Activated T-helper 17 cell treated with anti-CD3 and anti-CD28 coated beads, Interleukin-2, amount 50 U/mL, for 72 hours (primary cell): ENCODE results near the gene SUCLG2. TPM values are rescaled to one million over a fixed set of nuclear protein-coding genes. Genes with fewer than 3 reads are reported as not detected.

Experiments
- ATAC-seq: fragments of 150-1000 bp; cut with Tn5 transposase; replicated peaks from 2 replicates; pipeline ENCODE4 v1.10.0; 2021; ENCODE audit warnings: mild to moderate bottlenecking, moderate library complexity
- H3K27ac Mint-ChIP-seq: one replicate; pipeline ENCODE4 v1.8.0; 2022; ENCODE audit warnings: mixed read lengths
- H3K27me3 Mint-ChIP-seq: one replicate; pipeline ENCODE4 v1.8.0; 2022; ENCODE audit warnings: mixed read lengths
- H3K36me3 Mint-ChIP-seq: one replicate; pipeline ENCODE4 v1.8.0; 2022; ENCODE audit warnings: low read depth, mild to moderate bottlenecking, mixed read lengths
- H3K4me1 Mint-ChIP-seq: one replicate; pipeline ENCODE4 v1.8.0; 2022; ENCODE audit warnings: mixed read lengths
- H3K4me3 Mint-ChIP-seq: one replicate; pipeline ENCODE4 v1.8.0; 2022; ENCODE audit warnings: mild to moderate bottlenecking, mixed read lengths
- H3K9me3 Mint-ChIP-seq: one replicate; pipeline ENCODE4 v1.8.0; 2022; ENCODE audit warnings: mixed read lengths
- total RNA-seq, 2 donors: library from RNA; stranded (reverse); gene quantifications; one replicate each; pipeline ENCODE4 v1.2.3, GENCODE V29; 2022

SUCLG2 gene
- total RNA-seq, 2 donors from 2014 or later = 34.3 to 42.5 TPM

- H3K4me3 Mint-ChIP-seq = no peak overlapping the region
- no peaks in the 10 kb centered on the region for H3K27me3 Mint-ChIP-seq
- no peak overlapping the region for H3K27ac Mint-ChIP-seq
- no peaks in the 10 kb centered on the region for H3K9me3 Mint-ChIP-seq
- H3K4me1 Mint-ChIP-seq = peaks cover 30% of the 10 kb centered on the region
- peaks cover 57% of the 10 kb centered on the region for H3K36me3 Mint-ChIP-seq
- ATAC-seq = peak; percentile 86
Observed at GRCh38 chr3:67641451-67641850, 13.0 kb downstream of the SUCLG2 start.

GRCh38 chr3:67640023-67640660 is 14.3 kb downstream of the SUCLG2 start:
- H3K4me1 Mint-ChIP-seq = peaks cover 33% of the 10 kb centered on the region
- ATAC-seq = no peak
- peaks cover 63% of the 10 kb centered on the region for H3K36me3 Mint-ChIP-seq
- no peak overlapping the region for H3K4me3 Mint-ChIP-seq
- H3K27me3 Mint-ChIP-seq = no peaks in the 10 kb centered on the region
- no peaks in the 10 kb centered on the region for H3K9me3 Mint-ChIP-seq
- H3K27ac Mint-ChIP-seq = no peak overlapping the region

DNA sequence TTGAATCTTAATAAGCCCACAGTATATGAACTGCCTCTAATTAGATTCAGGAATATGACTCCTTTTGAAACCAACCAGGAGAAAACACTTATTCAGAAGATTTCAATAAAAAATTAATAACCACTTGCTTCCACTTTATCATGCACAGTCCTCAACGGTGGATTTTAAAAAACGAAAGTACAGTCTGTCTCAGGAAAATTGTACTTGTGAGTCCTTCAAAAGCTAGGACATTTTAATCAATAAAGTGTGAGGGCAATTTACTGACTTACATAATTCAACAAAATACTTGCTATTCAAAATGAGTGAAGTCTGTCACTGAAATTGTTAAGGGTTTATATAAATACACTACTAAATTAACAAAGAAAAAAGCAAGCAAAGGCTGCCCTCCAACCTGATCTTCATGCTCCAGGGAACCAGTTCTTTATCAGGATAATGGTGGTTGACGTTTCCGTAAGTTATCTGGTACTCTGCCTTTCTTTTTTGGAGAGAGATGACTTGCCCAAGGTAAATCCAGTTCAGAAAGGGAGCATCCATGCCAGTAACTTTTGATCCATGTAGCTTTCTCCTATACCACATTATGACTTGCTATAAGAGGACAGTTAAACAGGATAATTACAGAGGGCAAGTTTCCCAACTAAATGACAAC is 17.0 kb downstream of the SUCLG2 start:
- peaks cover 52% of the 10 kb centered on the region for H3K36me3 Mint-ChIP-seq

DNA sequence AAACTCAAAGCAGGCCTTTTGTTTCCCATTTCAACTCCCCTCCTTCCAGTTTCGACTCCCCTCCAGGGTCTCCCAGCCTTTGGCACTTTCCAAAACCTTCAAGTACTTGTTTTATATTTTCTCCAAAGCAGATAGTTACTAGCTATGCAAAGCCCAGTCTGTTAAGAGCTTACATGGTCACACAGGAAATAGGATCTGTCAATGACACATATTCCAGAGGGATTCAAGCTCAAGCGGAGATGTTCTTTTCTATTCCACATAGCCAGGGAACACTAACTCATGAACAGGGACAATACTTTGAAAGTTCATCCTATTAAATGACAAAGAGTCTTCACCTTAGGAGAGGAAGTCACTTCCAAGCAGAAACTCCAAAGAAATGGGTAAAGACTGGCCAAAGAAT is 18.6 kb downstream of the SUCLG2 start:
- H3K27ac Mint-ChIP-seq = peak overlapping the region; percentile 30
- no peaks in the 10 kb centered on the region for H3K9me3 Mint-ChIP-seq
- no peak for ATAC-seq
- peak overlapping the region; percentile 29 for H3K4me3 Mint-ChIP-seq
- H3K36me3 Mint-ChIP-seq = peaks cover 59% of the 10 kb centered on the region
- peaks cover 28% of the 10 kb centered on the region for H3K4me1 Mint-ChIP-seq
- no peaks in the 10 kb centered on the region for H3K27me3 Mint-ChIP-seq

More for the DNA sequence above, 17.0 kb downstream of the SUCLG2 start:
- no peak overlapping the region for H3K4me3 Mint-ChIP-seq
- no peak for ATAC-seq
- no peak overlapping the region for H3K27ac Mint-ChIP-seq
- H3K27me3 Mint-ChIP-seq = no peaks in the 10 kb centered on the region
- no peaks in the 10 kb centered on the region for H3K9me3 Mint-ChIP-seq
- peaks cover 35% of the 10 kb centered on the region for H3K4me1 Mint-ChIP-seq

GRCh38 chr3:67635257-67635656 is 19.2 kb downstream of the SUCLG2 start:
- ATAC-seq = peak; percentile 97
- no peaks in the 10 kb centered on the region for H3K9me3 Mint-ChIP-seq
- peaks cover 55% of the 10 kb centered on the region for H3K36me3 Mint-ChIP-seq
- H3K4me1 Mint-ChIP-seq = peaks cover 26% of the 10 kb centered on the region
- H3K27ac Mint-ChIP-seq = peak overlapping the region; percentile 30
- no peaks in the 10 kb centered on the region for H3K27me3 Mint-ChIP-seq
- peak overlapping the region; percentile 29 for H3K4me3 Mint-ChIP-seq

DNA sequence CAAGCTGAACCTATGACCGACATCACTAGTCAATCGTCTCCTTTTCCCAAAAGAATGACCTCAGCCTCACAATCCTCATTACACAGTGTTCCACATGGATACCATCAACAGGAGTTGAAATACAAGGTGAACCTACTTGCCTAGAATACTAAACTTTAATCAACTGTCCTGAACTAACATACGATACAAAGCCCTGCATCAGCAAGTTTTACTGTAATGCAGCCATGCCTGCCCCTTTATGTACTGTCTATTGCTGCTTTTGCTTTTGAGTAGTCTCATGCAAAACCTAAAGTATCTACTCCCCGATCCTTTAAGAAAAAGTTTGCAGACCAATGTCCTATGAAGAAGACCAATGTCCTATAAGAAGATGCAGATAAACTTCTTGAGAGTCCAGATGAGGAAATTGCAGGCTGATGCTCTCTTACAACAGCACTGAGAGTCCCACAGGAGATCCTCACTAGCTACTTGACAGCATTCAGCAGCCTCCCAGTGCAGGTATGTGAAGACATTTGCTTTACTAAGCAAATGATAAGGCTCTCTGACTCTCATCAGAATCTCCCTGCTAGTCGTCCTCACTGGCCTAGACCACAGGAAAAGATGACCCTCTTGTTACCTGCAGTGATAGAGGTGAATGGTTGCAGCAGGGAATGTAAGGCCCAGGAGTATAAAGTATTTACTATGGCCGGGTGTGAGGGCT is 23.6 kb downstream of the SUCLG2 start:
- H3K4me3 Mint-ChIP-seq = no peak overlapping the region
- no peaks in the 10 kb centered on the region for H3K9me3 Mint-ChIP-seq
- H3K27me3 Mint-ChIP-seq = no peaks in the 10 kb centered on the region
- ATAC-seq = no peak
- peaks cover 25% of the 10 kb centered on the region for H3K4me1 Mint-ChIP-seq
- H3K27ac Mint-ChIP-seq = no peak overlapping the region
- H3K36me3 Mint-ChIP-seq = peaks cover 41% of the 10 kb centered on the region

- Mint-ChIP-seq H3K36me3 (peaks cover 53% of the 10 kb centered on the region), H3K27ac (no peak overlapping the region)
- no peak for ATAC-seq
Observed at GRCh38 chr3:67624687-67625086, 29.7 kb downstream of the SUCLG2 start.

GRCh38 chr3:67624078-67624477 is 30.3 kb downstream of the SUCLG2 start:
- Mint-ChIP-seq H3K27ac (no peak overlapping the region), H3K9me3 (no peaks in the 10 kb centered on the region), H3K36me3 (peaks cover 56% of the 10 kb centered on the region), H3K4me3 (no peak overlapping the region), H3K4me1 (peaks cover 20% of the 10 kb centered on the region), H3K27me3 (no peaks in the 10 kb centered on the region)
- no peak for ATAC-seq

More at GRCh38 chr3:67624687-67625086, 29.7 kb downstream of the SUCLG2 start:
- Mint-ChIP-seq H3K4me1 (peaks cover 20% of the 10 kb centered on the region), H3K27me3 (no peaks in the 10 kb centered on the region), H3K4me3 (no peak overlapping the region), H3K9me3 (no peaks in the 10 kb centered on the region)

GRCh38 chr3:67622652-67623051 is 31.8 kb downstream of the SUCLG2 start:
- H3K36me3 Mint-ChIP-seq = peaks cover 58% of the 10 kb centered on the region
- no peaks in the 10 kb centered on the region for H3K27me3 Mint-ChIP-seq
- no peak overlapping the region for H3K27ac Mint-ChIP-seq
- no peaks in the 10 kb centered on the region for H3K9me3 Mint-ChIP-seq
- no peak for ATAC-seq
- H3K4me3 Mint-ChIP-seq = no peak overlapping the region
- H3K4me1 Mint-ChIP-seq = peaks cover 15% of the 10 kb centered on the region

GRCh38 chr3:67620869-67621268 is 33.5 kb downstream of the SUCLG2 start:
- ATAC-seq = no peak
- no peak overlapping the region for H3K4me3 Mint-ChIP-seq
- no peak overlapping the region for H3K27ac Mint-ChIP-seq
- H3K9me3 Mint-ChIP-seq = no peaks in the 10 kb centered on the region
- H3K27me3 Mint-ChIP-seq = no peaks in the 10 kb centered on the region
- H3K4me1 Mint-ChIP-seq = peaks cover 23% of the 10 kb centered on the region
- H3K36me3 Mint-ChIP-seq = peaks cover 70% of the 10 kb centered on the region

- no peak overlapping the region for H3K4me3 Mint-ChIP-seq
- H3K4me1 Mint-ChIP-seq = peaks cover 25% of the 10 kb centered on the region
- no peaks in the 10 kb centered on the region for H3K9me3 Mint-ChIP-seq
- H3K27me3 Mint-ChIP-seq = no peaks in the 10 kb centered on the region
- ATAC-seq = no peak
- H3K27ac Mint-ChIP-seq = no peak overlapping the region
- H3K36me3 Mint-ChIP-seq = peaks cover 75% of the 10 kb centered on the region
Observed at GRCh38 chr3:67619991-67620390, 34.4 kb downstream of the SUCLG2 start.

- ATAC-seq = no peak
- Mint-ChIP-seq H3K27ac (no peak overlapping the region), H3K27me3 (no peaks in the 10 kb centered on the region), H3K9me3 (no peaks in the 10 kb centered on the region), H3K4me3 (no peak overlapping the region), H3K4me1 (peaks cover 20% of the 10 kb centered on the region), H3K36me3 (peaks cover 63% of the 10 kb centered on the region)
Observed at GRCh38 chr3:67617518-67617917, 36.9 kb downstream of the SUCLG2 start.

DNA sequence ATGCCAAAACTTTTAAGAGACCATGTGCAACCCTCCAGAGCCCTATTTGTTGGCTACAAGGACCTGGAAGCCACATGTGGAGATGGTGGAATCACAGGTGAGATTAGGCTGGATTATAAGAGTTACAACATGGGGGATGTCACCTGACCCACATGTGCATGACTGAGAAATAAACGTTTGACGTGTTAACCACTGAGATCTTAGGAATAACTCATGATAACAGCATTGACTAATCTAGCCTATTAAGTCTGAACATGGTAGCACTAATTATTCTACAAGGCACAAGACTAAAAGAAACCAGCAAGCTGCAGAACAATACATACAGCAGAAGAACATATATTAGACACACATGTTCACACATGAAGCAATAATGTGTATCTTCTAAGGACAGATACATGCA is 38.4 kb downstream of the SUCLG2 start:
- Mint-ChIP-seq H3K4me3 (no peak overlapping the region), H3K9me3 (no peaks in the 10 kb centered on the region), H3K4me1 (peaks cover 20% of the 10 kb centered on the region), H3K27me3 (no peaks in the 10 kb centered on the region), H3K27ac (no peak overlapping the region), H3K36me3 (peaks cover 59% of the 10 kb centered on the region)
- ATAC-seq = peak; percentile 28

- peaks cover 59% of the 10 kb centered on the region for H3K36me3 Mint-ChIP-seq
- no peaks in the 10 kb centered on the region for H3K9me3 Mint-ChIP-seq
- no peak overlapping the region for H3K4me3 Mint-ChIP-seq
- no peak for ATAC-seq
- H3K27ac Mint-ChIP-seq = peak overlapping the region; percentile 14
- peaks cover 21% of the 10 kb centered on the region for H3K4me1 Mint-ChIP-seq
- no peaks in the 10 kb centered on the region for H3K27me3 Mint-ChIP-seq
Observed at GRCh38 chr3:67614195-67614594, 40.2 kb downstream of the SUCLG2 start.

GRCh38 chr3:67610458-67610857 is 44.0 kb downstream of the SUCLG2 start:
- peaks cover 63% of the 10 kb centered on the region for H3K36me3 Mint-ChIP-seq
- peaks cover 12% of the 10 kb centered on the region for H3K4me1 Mint-ChIP-seq
- no peaks in the 10 kb centered on the region for H3K27me3 Mint-ChIP-seq
- peak overlapping the region; percentile 17 for H3K27ac Mint-ChIP-seq
- no peaks in the 10 kb centered on the region for H3K9me3 Mint-ChIP-seq
- H3K4me3 Mint-ChIP-seq = no peak overlapping the region
- no peak for ATAC-seq
